ENCODE measurements around the gene OBSL1.

Gene OBSL1

GRCh38 chr2:219596954-219597551 lies 25.7 kb upstream of the OBSL1 start:
- peak; percentile 69 for DNase-seq

- DNase-seq: peak; percentile 37
These were observed 23.9 kb upstream of the OBSL1 start for GRCh38 chr2:219595256-219595655.

DNA sequence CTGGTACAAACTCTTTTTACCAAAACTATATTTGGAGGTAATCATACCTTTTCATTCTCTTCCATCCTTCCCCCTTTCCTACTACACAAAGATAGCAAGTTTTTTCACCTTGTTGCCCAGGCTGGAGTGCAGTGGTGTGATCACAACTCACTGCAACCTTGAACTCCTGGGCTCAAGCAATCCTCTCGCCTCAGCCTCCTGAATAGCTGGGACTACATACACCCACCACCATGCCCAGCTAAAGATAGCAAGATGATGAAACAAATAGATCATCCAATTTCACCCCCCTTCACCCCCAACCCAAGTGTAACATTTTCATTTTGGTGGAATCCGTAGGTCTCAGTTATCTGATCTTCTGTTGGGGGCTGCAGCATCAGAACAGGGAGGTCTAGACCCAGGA lies 21.8 kb upstream of the OBSL1 start:
- DNase-seq: no peak

GRCh38 chr2:219592736-219593135 lies 21.4 kb upstream of the OBSL1 start:
- DNase-seq: no peak

DNA sequence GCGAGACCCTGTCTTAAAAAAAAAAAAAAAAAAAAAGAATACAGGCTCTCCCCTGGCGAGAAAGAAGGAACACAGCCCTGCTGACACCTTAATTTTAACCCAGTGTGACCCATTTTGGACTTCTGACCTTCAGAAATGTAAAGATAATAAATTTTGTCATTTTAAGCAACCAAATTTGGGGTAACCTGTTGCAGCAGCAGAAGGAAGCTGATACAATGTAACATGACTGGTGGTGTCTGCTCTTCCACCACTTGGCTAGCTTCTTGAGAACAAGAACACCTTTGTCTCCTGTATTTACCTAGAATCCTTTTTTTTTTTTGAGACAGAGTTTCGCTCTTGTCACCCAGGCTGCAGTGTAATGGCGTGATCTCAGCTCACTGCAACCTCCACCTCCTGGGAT lies 19.8 kb upstream of the OBSL1 start:
- no peak for DNase-seq

DNA sequence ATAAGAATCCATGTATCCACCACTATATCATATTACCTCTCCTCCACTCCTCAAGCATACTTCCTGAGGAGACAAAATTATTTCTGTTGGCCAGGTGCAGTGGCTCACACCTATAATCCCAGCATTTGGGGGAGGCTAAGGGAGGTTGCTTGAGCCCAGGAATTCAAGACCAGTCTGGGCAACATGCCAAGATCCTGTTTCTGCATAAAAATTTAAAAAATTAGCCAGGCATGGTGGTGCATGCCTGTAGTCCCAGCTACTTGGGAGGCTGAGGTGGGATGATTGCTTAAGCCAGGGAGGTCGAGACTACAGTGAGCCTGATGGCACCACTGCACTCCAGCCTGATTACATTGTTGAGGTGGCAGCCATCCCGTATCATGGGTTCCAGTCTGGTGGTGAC lies 10.0 kb upstream of the OBSL1 start:
- DNase-seq: no peak

DNA sequence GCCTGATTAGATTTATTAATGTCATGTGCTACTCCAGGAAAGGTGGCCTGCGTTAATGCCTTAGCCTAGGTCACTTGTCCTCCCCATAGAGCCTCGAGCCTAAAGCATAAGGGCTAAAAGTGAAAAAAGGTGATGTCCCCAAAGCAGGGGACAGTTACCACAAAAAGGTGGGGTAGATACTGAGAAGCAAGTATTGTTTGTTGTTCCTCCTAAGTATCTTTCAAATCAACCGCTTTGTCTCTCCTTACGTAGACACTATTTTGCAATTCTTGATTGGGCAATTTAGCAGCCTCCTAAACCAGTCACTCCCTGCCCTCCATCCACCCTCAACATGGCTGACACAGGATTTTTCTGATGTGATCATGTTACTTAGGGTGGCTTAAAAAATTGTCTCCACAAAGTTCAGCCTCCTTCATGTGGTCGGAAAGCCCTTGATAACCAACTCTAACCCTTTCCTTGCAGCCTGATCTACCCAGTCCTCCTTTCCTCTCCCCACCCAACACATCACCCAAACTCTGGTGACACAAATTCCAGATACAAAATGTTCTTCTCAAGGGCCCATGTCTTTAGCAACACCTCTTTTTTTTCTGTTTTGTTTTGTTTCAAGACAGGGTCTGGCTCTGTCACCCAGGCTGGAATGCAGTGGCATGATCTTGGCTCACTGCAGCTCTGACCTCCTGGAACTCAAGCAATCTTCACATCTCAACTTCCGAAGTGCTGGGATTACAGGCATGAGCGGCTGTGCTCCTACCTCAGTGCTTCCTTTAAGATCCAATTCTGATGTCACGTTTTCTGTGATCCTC lies 7.7 kb upstream of the OBSL1 start:
- DNase-seq: no peak

- DNase-seq: peak; percentile 82
These were observed 5.4 kb upstream of the OBSL1 start for GRCh38 chr2:219576505-219577388.

DNA sequence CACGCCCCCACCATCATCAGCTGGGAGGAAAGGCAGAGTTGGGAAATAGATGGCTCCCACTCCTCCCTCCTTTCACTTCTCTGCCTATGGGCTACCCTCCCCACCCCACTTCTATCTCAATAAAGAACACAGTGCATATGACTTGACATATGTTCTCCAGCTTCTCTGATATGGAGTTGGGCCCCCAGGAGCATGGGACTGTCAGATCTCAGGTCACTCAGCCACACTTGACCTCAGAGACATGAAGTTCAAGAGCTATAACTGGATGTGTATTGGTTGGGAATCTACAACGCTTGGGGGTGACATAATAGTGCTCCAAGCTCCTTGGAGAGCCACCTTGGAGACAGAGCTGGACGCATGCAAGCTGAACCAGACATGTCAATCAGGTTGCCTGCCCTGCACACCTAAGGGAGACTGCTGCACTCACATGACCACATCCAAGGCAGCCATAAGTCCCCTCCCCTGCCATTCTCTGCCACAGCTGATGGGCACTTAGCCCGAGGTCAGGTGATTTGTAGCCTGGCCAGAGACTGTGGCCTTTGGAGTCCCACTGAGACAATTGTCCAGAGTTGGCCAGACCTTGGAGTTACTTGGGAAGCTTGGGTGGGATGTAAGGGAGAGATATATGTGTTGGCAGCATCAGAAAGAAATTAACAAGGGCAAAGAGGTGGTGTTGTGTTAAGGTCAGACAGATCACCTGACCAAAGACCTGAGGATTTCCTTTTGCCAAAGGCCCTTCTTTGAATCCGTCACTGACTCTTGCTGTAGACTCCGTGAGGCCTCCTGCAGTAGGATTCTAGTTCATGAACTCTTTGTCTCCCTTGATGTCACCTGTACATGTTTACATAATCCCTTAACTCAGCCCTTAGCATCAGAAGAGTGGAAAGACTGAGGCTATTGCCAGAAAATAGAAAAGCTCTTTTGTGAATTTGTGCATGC lies 4.5 kb upstream of the OBSL1 start:
- no peak for DNase-seq

GRCh38 chr2:219574484-219575311 lies 3.4 kb upstream of the OBSL1 start:
- no peak for DNase-seq

- no peak for DNase-seq
These were observed 1.8 kb upstream of the OBSL1 start for GRCh38 chr2:219573166-219573565.

- no peak for DNase-seq
These were observed 1.1 kb upstream of the OBSL1 start, which contains the start of gene INHA for GRCh38 chr2:219572237-219573001. Gene INHA, plus strand, starts transcription at chr2:219572310. Its CDS starts 65 bp downstream, at chr2:219572375.

DNA sequence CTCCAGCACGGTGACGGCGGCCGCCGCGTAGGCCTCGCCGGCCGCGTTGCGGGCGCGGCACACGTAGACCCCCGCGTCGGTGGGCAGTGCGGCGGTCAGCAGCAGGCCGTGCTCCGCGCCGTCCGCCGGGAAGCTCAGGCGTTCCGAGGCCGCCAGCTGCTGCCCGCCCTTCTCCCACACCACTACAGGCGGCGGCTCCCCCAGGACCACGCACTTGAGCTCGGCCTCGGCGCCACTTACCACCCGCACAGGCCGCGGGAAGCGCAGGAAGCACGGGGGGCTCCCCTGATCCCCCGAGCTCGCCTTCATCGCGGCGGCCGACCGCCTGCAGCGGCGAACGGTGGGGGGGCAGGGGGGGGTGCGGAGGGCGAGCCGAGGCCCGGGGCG lies 422 bp downstream of the OBSL1 start:
- peak; percentile 44 for DNase-seq

DNA sequence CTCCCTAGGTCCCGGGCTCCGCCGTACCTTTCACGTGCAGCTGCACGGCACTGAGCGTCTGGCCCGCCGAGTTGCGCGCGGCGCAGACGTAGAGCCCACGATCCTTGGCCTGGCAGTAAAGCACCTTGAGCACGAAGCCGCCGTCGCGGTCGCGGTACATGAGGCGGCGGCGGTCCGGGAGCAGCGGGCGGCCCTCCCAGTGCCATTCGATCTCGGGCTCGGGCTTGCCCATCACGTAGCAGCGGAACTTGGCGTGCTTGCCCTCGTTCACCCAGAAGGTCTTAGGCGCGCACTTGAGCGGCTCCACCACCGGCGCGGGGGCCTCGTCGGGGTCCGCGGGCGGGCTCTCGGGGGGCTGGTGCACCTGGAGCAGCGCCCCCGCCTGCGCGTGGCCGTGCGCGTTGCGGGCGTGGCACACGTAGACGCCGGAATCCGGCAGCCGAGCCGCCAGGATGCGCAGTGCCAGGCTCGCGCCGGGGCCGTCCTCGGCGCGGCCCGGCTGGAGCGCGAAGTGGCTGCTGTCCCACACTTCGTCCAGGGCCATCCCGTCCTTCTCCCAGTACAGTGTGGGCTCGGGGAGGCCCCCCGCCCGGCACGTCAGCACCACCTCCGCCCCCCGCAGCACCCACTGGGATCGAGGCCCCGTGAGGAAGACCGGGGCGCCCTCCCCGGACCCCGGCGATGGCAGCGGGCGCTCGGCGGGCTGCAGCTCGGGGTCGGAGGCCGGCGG lies 980 bp downstream of the OBSL1 start:
- peak; percentile 61 for DNase-seq

- peak; percentile 94 for DNase-seq
These were observed 1.7 kb downstream of the OBSL1 start for GRCh38 chr2:219569635-219570034.

GRCh38 chr2:219569041-219569440 lies 2.3 kb downstream of the OBSL1 start:
- DNase-seq: no peak

- DNase-seq: no peak
These were observed 3.5 kb downstream of the OBSL1 start for GRCh38 chr2:219567791-219568361.

DNA sequence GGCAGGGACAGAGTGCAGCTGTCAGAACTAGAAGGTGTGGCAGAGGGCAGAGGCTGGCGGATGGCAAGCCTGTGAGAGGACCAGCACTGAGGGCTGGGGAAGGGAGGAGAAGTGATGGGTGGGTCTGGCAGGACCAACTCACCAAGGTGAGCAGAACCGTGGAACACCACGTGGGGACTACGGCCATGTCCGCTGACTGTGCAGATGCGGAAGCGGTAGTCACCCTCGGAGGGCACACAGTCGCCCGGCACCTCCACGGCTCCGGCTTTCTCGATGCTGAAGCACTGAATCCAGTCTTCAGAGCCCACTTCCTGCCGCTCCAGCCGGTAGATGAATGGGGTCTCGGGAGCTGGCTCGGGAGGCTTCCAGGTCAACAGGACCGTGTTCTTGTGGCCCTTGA lies 4.2 kb downstream of the OBSL1 start:
- DNase-seq: no peak

GRCh38 chr2:219566640-219567039 lies 4.7 kb downstream of the OBSL1 start:
- no peak for DNase-seq
